Measurements from ENCODE around the gene RAD50. TPM values are rescaled to one million over a fixed set of nuclear protein-coding genes. Genes with fewer than 3 reads are reported as not detected.
A peak's percentile ranks its signal among the peaks of the same experiment; 100 is the strongest.

Gene RAD50
- total and polyA plus RNA-seq, 2 of the 4 experiments (the other 2 are of a cell fraction) = 5.2 to 6.2 TPM

GRCh38 chr5:132673939-132674630 is 117.3 kb downstream of the RAD50 start, which contains the start of gene IL4:
IL4 (plus strand) TSS chr5:132673989; CDS start chr5:132674051, 62 bp downstream.
- Histone ChIP-seq H3K9ac (ENCODE audit: low read depth, low read length) (peak within 1 kb of the TSS; percentile 18; the same call in 1 of the 2 replicates), H4K8ac (ENCODE audit: low read depth in 2 of 2, low read length in 2 of 2) (peak within 1 kb of the TSS; percentile 40 to 94), H2BK120ac (ENCODE audit: low read depth, low read length) (peak within 1 kb of the TSS; percentile 98), H3K79me1 (ENCODE audit: low read depth in 1 of 2, low read length in 2 of 2) (no peaks in the 10 kb centered on the region), H2BK20ac (ENCODE audit: low read depth, low read length) (peak within 1 kb of the TSS; percentile 99), H3K4me1 (ENCODE audit: control insufficient read depth, insufficient read depth, low read length) (peaks cover 18% of the 10 kb centered on the region), H3K9me3 (ENCODE audit: control insufficient read depth, insufficient read depth, low read length) (no peaks in the 10 kb centered on the region), H2AK9ac (replicated peaks; ENCODE audit: low read depth, low read length, poor library complexity) (peak within 1 kb of the TSS; percentile 86), H4K20me1 (ENCODE audit: insufficient read depth, low read length) (no peaks in the 10 kb centered on the region), H2BK15ac (ENCODE audit: low read depth, low read length) (peak within 1 kb of the TSS; percentile 98), H3K4ac (ENCODE audit: low read depth, low read length) (peak within 1 kb of the TSS; percentile 95), H3K27ac (ENCODE audit: insufficient read depth, low read length) (peak within 1 kb of the TSS; percentile 87), H4K5ac (ENCODE audit: low read depth, low read length) (peak within 1 kb of the TSS; percentile 81), H2AK5ac (ENCODE audit: low read depth, low read length) (peak within 1 kb of the TSS; percentile 80), H3K9me1 (ENCODE audit: insufficient read depth, low read length) (peaks cover 25% of the 10 kb centered on the region), H2BK5ac (ENCODE audit: low read depth, low read length, poor library complexity, severe bottlenecking) (peak within 1 kb of the TSS; percentile 94), H3K4me3 (ENCODE audit: insufficient read depth, low read depth, low read length) (no peak within 1 kb of the TSS), H3K36me3 (ENCODE audit: control insufficient read depth, insufficient read depth, low read length) (no peaks in the 10 kb centered on the region), H3K4me2 (ENCODE audit: low read depth, low read length) (peak within 1 kb of the TSS; percentile 87), H3K14ac (replicated peaks; ENCODE audit: low read depth, low read length) (peak within 1 kb of the TSS; percentile 95), H3K56ac (ENCODE audit: extremely low read depth, insufficient read depth, low read length) (peak within 1 kb of the TSS; percentile 82), H2AFZ (replicated peaks; ENCODE audit: low read length, poor library complexity) (peak within 1 kb of the TSS; percentile 92), H3K18ac (ENCODE audit: low read depth, low read length) (peak within 1 kb of the TSS; percentile 94), H3K27me3 (ENCODE audit: control insufficient read depth, insufficient read depth, low read length) (no peaks in the 10 kb centered on the region), H3K23ac (ENCODE audit: low read depth, low read length) (peak within 1 kb of the TSS; percentile 69), H4K91ac (ENCODE audit: insufficient read depth, low read depth, low read length) (peak within 1 kb of the TSS; percentile 93)
- intact Hi-C loops (cut with micrococcal nuclease) (no loop called here), in situ Hi-C loops (cut with MboI; ENCODE audit: low sequenced_read_pairs) (no loop called here), dilution Hi-C loops (cut with HindIII; ENCODE audit: low sequenced_read_pairs, unreplicated experiment) (no loop called here)
- ATAC-seq (ENCODE audit: low read depth) (peak; percentile 3; the same call in 1 of the 2 replicates), DNase-seq (no peak)
- ChIA-PET CTCF (interaction anchor here (0.8 to 1.0 kb wide), 2 partner anchors 16 to 41 kb away, joined by 3 read pairs; no protein-coding TSS in a partner anchor), POLR2A (ENCODE audit: unreplicated experiment) (no interaction called here)
- no peak for TF ChIP-seq BHLHE40 (IDR thresholded peaks at IDR 0.05; ENCODE audit: low read depth, low read length)
- TF ChIP-seq SMC3 (IDR thresholded peaks at IDR 0.05; ENCODE audit: low read depth, low read length) = no peak
- TF ChIP-seq RFX5 (IDR thresholded peaks at IDR 0.05; ENCODE audit: low read depth, low read length) = no peak
- TF ChIP-seq POLR2A (IDR thresholded peaks at IDR 0.05; ENCODE audit: low read depth, low read length) = no peak
- TF ChIP-seq RCOR1 (IDR thresholded peaks at IDR 0.05; ENCODE audit: insufficient replicate concordance, low read length) = no peak
- no TSS peak for BruUV-seq (replicated peaks)
- 80% methylated on average over 1 of the region's 14 CpGs; no CpG with 5 or more reads in 1 of the 2 experiments for WGBS, 2 experiments (ENCODE audit: extremely low coverage in 2 of 2, insufficient read length in 1 of 2)

All from IMR-90 (cell line).